ENCODE measurements around the gene ARL8B. TPM values are rescaled to one million over a fixed set of nuclear protein-coding genes. Genes with fewer than 3 reads are reported as not detected.
"Not testable (repeated sequence)": the region's sequence is repeated elsewhere in the genome, so short reads cannot be mapped to it uniquely, and the experiment has no call there.

The ARL8B gene
- total RNA-seq, 3 donors from 2014 or later = 47.2 to 68.5 (median 52.3) TPM

- no peak overlapping the region for H3K27ac ChIP-seq
- no peak for DNase-seq (ENCODE audit: low spot score in 2 of 2)
- H3K4me1 ChIP-seq = no peaks in the 10 kb centered on the region
- no peaks in the 10 kb centered on the region for H3K36me3 ChIP-seq
- H3K27me3 ChIP-seq = no peaks in the 10 kb centered on the region
- intact Hi-C loops (cut with DNase I; ENCODE audit: low total_unique reads) = no loop called here
- no peaks in the 10 kb centered on the region for H3K9me3 ChIP-seq
- no peak overlapping the region for H3K4me3 ChIP-seq
- no peak for TF ChIP-seq CTCF (IDR thresholded peaks at IDR 0.05)
- TF ChIP-seq POLR2AphosphoS5 (IDR thresholded peaks at IDR 0.05) = no peak
- TF ChIP-seq POLR2A (IDR thresholded peaks at IDR 0.05) = no peak
Observed at GRCh38 chr3:5110337-5110736, 11.8 kb upstream of the ARL8B start.

- Histone ChIP-seq H3K4me1 (no peaks in the 10 kb centered on the region), H3K27me3 (no peaks in the 10 kb centered on the region), H3K36me3 (no peaks in the 10 kb centered on the region), H3K27ac (no peak overlapping the region), H3K4me3 (no peak overlapping the region), H3K9me3 (no peaks in the 10 kb centered on the region)
- intact Hi-C loops (cut with DNase I; ENCODE audit: low total_unique reads) = no loop called here
- TF ChIP-seq POLR2A (IDR thresholded peaks at IDR 0.05) (no peak), CTCF (IDR thresholded peaks at IDR 0.05) (no peak), POLR2AphosphoS5 (IDR thresholded peaks at IDR 0.05) (no peak)
- DNase-seq (ENCODE audit: low spot score in 2 of 2) = no peak
Observed at GRCh38 chr3:5112043-5112442, 10.0 kb upstream of the ARL8B start.

GRCh38 chr3:5113726-5114125 is 8.4 kb upstream of the ARL8B start:
- H3K27ac ChIP-seq; H3K4me1 ChIP-seq; H3K36me3 ChIP-seq; H3K4me3 ChIP-seq; H3K9me3 ChIP-seq; intact Hi-C loops (cut with DNase I; ENCODE audit: low total_unique reads); H3K27me3 ChIP-seq; DNase-seq (ENCODE audit: low spot score in 2 of 2): not testable (repeated sequence)

- H3K9me3 ChIP-seq = no peaks in the 10 kb centered on the region
- H3K27me3 ChIP-seq = no peaks in the 10 kb centered on the region
- no peak for DNase-seq (ENCODE audit: low spot score in 2 of 2)
- H3K4me1 ChIP-seq = no peaks in the 10 kb centered on the region
- TF ChIP-seq POLR2A (IDR thresholded peaks at IDR 0.05) (no peak), CTCF (IDR thresholded peaks at IDR 0.05) (no peak), POLR2AphosphoS5 (IDR thresholded peaks at IDR 0.05) (no peak)
- no peak overlapping the region for H3K27ac ChIP-seq
- intact Hi-C loops (cut with DNase I; ENCODE audit: low total_unique reads) = no loop called here
- H3K36me3 ChIP-seq = no peaks in the 10 kb centered on the region
- no peak overlapping the region for H3K4me3 ChIP-seq
Observed at GRCh38 chr3:5115506-5116162, 6.5 kb upstream of the ARL8B start.

- Histone ChIP-seq H3K36me3 (no peaks in the 10 kb centered on the region), H3K4me1 (no peaks in the 10 kb centered on the region), H3K27ac (no peak overlapping the region), H3K9me3 (no peaks in the 10 kb centered on the region), H3K27me3 (no peaks in the 10 kb centered on the region), H3K4me3 (no peak overlapping the region)
- intact Hi-C loops (cut with DNase I; ENCODE audit: low total_unique reads) = no loop called here
- TF ChIP-seq CTCF (IDR thresholded peaks at IDR 0.05) = no peak
- no peak for TF ChIP-seq POLR2A (IDR thresholded peaks at IDR 0.05)
- TF ChIP-seq POLR2AphosphoS5 (IDR thresholded peaks at IDR 0.05) = no peak
- DNase-seq (ENCODE audit: low spot score in 2 of 2) = no peak
Observed at GRCh38 chr3:5116538-5116937, 5.6 kb upstream of the ARL8B start.

All from breast epithelium (tissue), 4 donors.